ENCODE results near the gene CLIC1.
"Not testable (repeated sequence)": the region's sequence is repeated elsewhere in the genome, so short reads cannot be mapped to it uniquely, and the experiment has no call there.

The CLIC1 gene

GRCh38 chr6:31725502-31726350, 10.6 kb downstream of the CLIC1 start:
- no peak for DNase-seq (ENCODE audit: low read depth)
- H3K4me3 ChIP-seq (ENCODE audit: low read depth, low read length): no peak overlapping the region

- no peak for DNase-seq (ENCODE audit: low read depth)
- H3K4me3 ChIP-seq (ENCODE audit: low read depth, low read length): no peak overlapping the region
These were observed 12.2 kb downstream of the CLIC1 start for GRCh38 chr6:31723980-31724691.

- DNase-seq (ENCODE audit: low read depth): no peak
These were observed 12.9 kb downstream of the CLIC1 start, which contains the start of gene MPIG6B for GRCh38 chr6:31723245-31723979. Gene MPIG6B, plus strand, starts transcription at chr6:31723373. Its CDS starts 11 bp downstream, at chr6:31723384.

GRCh38 chr6:31722173-31722572, 14.2 kb downstream of the CLIC1 start:
- H3K4me3 ChIP-seq (ENCODE audit: low read depth, low read length): no peak overlapping the region
- DNase-seq (ENCODE audit: low read depth): no peak

More at GRCh38 chr6:31723245-31723979, 12.9 kb downstream of the CLIC1 start, which contains the start of gene MPIG6B:
- no peak within 1 kb of the TSS for H3K4me3 ChIP-seq (ENCODE audit: low read depth, low read length)

DNA sequence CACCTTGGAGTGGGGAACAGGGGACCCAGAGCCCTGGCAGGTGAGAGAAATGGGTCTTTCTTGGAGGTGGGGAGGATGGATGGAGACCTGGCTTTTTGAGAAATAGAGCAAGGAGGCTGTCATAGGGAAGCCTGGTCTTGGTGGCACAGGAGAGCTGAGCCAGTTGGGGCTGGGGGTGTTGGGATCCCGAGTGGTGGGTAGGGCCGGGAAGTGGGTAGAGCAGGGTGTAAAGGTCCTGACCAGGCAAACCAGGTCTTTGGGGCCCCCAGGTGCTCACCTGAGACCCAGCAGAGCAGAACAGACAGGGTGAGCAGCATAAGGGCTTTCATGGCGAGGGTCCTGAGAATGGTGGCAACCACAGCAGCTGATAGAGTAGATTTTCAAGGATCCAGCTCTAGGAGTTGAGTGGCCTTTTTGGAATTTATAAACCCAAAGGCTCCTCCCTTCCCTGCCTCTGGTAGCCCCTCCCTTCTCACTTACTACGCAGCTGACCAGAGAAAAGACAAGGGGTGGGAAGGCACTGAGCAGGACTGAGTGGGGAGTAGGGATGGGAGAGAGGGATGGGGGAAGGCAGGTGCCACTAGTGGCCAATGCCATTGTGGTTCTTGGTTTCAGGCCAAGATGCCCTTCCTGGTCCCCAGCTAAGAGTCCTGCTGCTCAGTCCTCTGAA, 14.8 kb downstream of the CLIC1 start, which contains the start of gene LY6G6C:
TSS of gene LY6G6C (minus strand) at position 396 of the 670 bp plus-strand sequence. CDS start at position 329, 67 bp downstream.
- DNase-seq (ENCODE audit: low read depth): no peak
- H3K4me3 ChIP-seq (ENCODE audit: low read depth, low read length): no peak within 1 kb of the TSS

- H3K4me3 ChIP-seq (ENCODE audit: low read depth, low read length): no peak overlapping the region
- no peak for DNase-seq (ENCODE audit: low read depth)
These were observed 16.0 kb downstream of the CLIC1 start for GRCh38 chr6:31720196-31720770.

DNA sequence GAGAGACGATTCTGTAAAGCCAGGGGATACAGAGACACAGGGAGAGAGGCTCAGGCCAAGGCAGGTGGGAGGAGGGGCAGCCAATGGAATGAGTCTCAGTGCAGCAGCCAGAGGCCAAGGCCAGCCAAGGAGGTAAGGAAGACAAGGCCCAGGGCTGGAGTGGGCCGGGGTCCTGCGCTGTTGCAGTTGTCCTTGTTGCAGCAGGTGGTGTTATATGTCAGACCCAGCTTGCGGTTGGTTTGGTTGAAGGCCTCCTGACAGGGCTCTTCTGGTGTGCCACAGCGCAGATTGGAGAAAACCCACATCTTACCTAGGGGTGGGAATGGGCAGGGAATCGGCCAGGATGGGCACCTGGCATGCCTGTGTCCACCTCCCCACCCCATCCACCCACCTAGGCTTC, 17.3 kb downstream of the CLIC1 start:
- DNase-seq (ENCODE audit: low read depth): no peak
- H3K4me3 ChIP-seq (ENCODE audit: low read depth, low read length): no peak overlapping the region

DNA sequence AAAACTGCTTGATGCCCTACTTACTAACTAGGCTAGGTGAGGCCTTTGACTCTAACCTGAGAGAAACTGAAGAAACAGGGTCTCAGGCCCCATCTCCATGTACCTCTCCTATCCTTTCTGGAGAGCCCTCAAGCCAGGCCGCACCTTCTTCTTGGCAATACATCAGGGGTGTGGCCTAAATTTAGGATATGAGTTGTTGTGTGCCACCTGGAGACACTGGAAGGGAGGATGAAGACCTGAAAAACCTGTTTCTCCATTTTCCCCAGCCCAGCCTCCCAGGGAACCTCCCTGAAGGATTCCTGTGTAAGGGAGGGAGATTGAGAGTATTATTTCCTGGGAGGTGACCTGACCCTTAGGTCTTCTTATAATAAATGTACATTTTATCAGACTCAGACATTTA, 18.1 kb downstream of the CLIC1 start:
- no peak for DNase-seq (ENCODE audit: low read depth)
- H3K4me3 ChIP-seq (ENCODE audit: low read depth, low read length): no peak overlapping the region

- no peak overlapping the region for H3K4me3 ChIP-seq (ENCODE audit: low read depth, low read length)
- no peak for DNase-seq (ENCODE audit: low read depth)
These were observed 18.7 kb downstream of the CLIC1 start for GRCh38 chr6:31717499-31718222.

DNA sequence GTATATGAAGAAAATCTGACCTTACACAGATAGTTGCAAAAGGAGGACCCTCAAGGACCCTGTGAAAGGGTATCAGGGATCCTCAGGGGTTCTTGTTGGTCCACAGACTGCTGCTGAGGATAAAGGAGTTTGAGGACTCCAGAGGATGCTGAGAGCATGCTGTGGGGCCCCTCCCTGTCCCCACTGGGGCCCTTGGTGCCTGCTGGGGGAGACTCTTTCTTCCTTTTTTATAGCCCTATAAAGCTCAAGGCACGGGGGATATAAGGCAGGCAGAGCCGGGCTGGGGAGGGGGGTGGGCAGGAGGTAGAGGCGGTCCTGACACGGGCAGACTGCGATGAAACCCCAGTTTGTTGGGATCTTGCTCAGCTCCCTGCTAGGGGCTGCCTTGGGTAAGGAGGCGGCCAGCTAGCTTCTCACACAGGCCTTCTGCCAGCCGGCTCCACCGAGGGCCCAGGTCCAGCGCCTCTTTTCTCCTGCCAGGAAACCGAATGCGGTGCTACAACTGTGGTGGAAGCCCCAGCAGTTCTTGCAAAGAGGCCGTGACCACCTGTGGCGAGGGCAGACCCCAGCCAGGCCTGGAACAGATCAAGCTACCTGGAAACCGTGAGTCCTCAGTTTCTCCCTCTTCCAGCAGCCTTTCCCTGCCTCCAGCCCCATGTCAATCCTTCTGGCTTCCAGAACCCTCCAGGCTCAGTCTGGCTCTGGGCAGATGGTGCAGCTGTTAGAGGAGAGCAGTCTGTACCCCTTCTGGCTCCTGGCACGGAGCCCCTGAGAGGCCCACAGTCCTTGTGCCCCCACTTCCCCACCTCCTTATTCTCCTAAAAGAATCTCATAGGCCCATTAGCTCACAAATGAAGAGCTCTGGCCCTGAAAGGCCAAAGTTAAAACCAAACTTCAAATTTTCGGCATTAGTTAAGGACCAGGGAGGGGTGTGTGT, 21.0 kb downstream of the CLIC1 start, which contains the start of gene LY6G6D:
TSS of gene LY6G6D (plus strand) at position 327 of the 937 bp plus-strand sequence. CDS start at position 335, 8 bp downstream.
- DNase-seq (ENCODE audit: low read depth): no peak

GRCh38 chr6:31713991-31714684, 22.2 kb downstream of the CLIC1 start:
- H3K4me3 ChIP-seq (ENCODE audit: low read depth, low read length): no peak overlapping the region
- DNase-seq (ENCODE audit: low read depth): no peak

More for the DNA sequence above, 21.0 kb downstream of the CLIC1 start, which contains the start of gene LY6G6D:
- H3K4me3 ChIP-seq (ENCODE audit: low read depth, low read length): no peak within 1 kb of the TSS

GRCh38 chr6:31713465-31713864, 22.9 kb downstream of the CLIC1 start:
- DNase-seq (ENCODE audit: low read depth): no peak
- H3K4me3 ChIP-seq (ENCODE audit: low read depth, low read length): no peak overlapping the region

- H3K4me3 ChIP-seq (ENCODE audit: low read depth, low read length): no peak overlapping the region
- no peak for DNase-seq (ENCODE audit: low read depth)
These were observed 24.0 kb downstream of the CLIC1 start for GRCh38 chr6:31712296-31712695.

- no peak overlapping the region for H3K4me3 ChIP-seq (ENCODE audit: low read depth, low read length)
- no peak for DNase-seq (ENCODE audit: low read depth)
These were observed 25.1 kb downstream of the CLIC1 start for GRCh38 chr6:31711233-31711632.

GRCh38 chr6:31710523-31711219, 25.7 kb downstream of the CLIC1 start:
- no peak overlapping the region for H3K4me3 ChIP-seq (ENCODE audit: low read depth, low read length)
- no peak for DNase-seq (ENCODE audit: low read depth)

DNA sequence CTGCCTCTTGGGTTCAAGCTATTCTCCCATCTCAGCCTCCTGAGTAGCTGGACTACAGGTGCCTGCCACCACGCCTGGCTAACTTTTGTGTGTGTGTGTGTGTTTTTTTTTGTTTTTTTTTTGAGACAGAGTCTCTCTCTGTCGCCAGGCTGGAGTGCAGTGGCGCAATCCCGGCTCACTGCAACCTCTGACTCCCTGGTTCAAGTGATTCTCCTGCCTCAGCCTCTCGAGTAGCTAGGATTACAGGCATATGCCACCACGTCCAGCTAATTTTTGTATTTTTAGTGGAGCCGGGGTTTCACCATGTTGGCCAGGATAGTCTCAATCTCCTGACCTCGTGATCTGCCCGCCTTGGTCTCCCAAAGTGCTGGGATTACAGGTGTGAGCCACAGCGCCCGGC, 27.2 kb downstream of the CLIC1 start:
- DNase-seq (ENCODE audit: low read depth); H3K4me3 ChIP-seq (ENCODE audit: low read depth, low read length): not testable (repeated sequence)

Measured in skeletal muscle cell (primary cell).